ENCODE results near the gene RUBCN. TPM values are rescaled to one million over a fixed set of nuclear protein-coding genes. Genes with fewer than 3 reads are reported as not detected.

The RUBCN gene
- total and polyA plus RNA-seq, 10 of the 15 experiments (the other 5 are each of a cell fraction or from before 2014, with no cell fraction given), result 15.5 to 79.9 (median 40.4) TPM

- Histone ChIP-seq H4K20me1 (ENCODE audit: control insufficient read depth, insufficient read depth) (no peaks in the 10 kb centered on the region), H3K27ac (ENCODE audit: control insufficient read depth, insufficient read depth) (peak overlapping the region; percentile 95), H3K4me2 (ENCODE audit: control insufficient read depth, insufficient read depth) (peak overlapping the region; percentile 84), H3K9ac (ENCODE audit: control insufficient read depth, insufficient read depth, low read length) (peak overlapping the region; percentile 71), H3K36me3 (ENCODE audit: control insufficient read depth in 2 of 2, insufficient read depth in 2 of 2, low read length in 1 of 2) (peaks cover 6 to 19% of the 10 kb centered on the region in 2 experiments), H3K4me1 (ENCODE audit: control insufficient read depth, insufficient read depth, low read length) (peaks cover 45% of the 10 kb centered on the region), H2AFZ (ENCODE audit: control insufficient read depth, low read depth, low read length) (no peak overlapping the region), H3K79me2 (ENCODE audit: control insufficient read depth, insufficient read depth, low read length) (peaks cover 63% of the 10 kb centered on the region), H3K4me3 (peak overlapping the region; percentile 51), H3K27me3 (replicated peaks in 1 of 2; ENCODE audit: control insufficient read depth in 2 of 2, insufficient read depth in 2 of 2, low read length in 1 of 2) (no peaks in the 10 kb centered on the region), H3K9me3 (replicated peaks; ENCODE audit: control insufficient read depth, insufficient read depth, low read length) (no peaks in the 10 kb centered on the region)
- in situ Hi-C loops (cut with MboI) (no loop called here), intact Hi-C loops (cut with micrococcal nuclease; ENCODE audit: unreplicated experiment) (loop anchor here (1.0 to 5.0 kb wide), 3 partner anchors 22 to 79 kb away; partner anchors contain the start of gene LRCH3)
- TSS peak; percentile 72 for BruUV-seq (replicated peaks)
- ChIA-PET POLR2A (interaction anchor here (0.9 to 6.0 kb wide), 12 partner anchors 12 to 157 kb away, joined by 3 to 72 read pairs (median 6); partner anchors contain the start of genes BDH1 and RUBCN), SMC1A (ENCODE audit: uncharacterized antibody, unreplicated experiment) (interaction anchor here (0.6 to 8.1 kb wide), 20 partner anchors 9 to 193 kb away, joined by 3 to 163 read pairs (median 4); partner anchors contain the start of genes FYTTD1, LRCH3 and RUBCN), CTCF (interaction anchor here (0.6 to 5.1 kb wide), 11 partner anchors 12 to 682 kb away, joined by 3 to 37 read pairs (median 5); partner anchors contain the start of genes MELTF and RUBCN), RAD21 (ENCODE audit: unreplicated experiment) (interaction anchor here (0.9 to 5.8 kb wide), 14 partner anchors 12 to 89 kb away, joined by 3 to 59 read pairs (median 4); partner anchors contain the start of genes LRCH3 and RUBCN)
- peak; percentile 97 for DNase-seq (ENCODE audit: low read depth, low spot score)
- FAIRE-seq, result peak; percentile 99
- WGBS (ENCODE audit: insufficient coverage, insufficient replicate concordance, low lambda C conversion rate, missing lambda C conversion rate), result 1% methylated on average over 9 of the region's 9 CpGs
- peak; percentile 87 for ATAC-seq
- TF ChIP-seq ATF3 (IDR thresholded peaks at IDR 0.05; ENCODE audit: borderline replicate concordance, extremely low read depth, low read depth, low read length) (no peak), TBL1XR1 (IDR thresholded peaks at IDR 0.05; ENCODE audit: low read depth, low read length) (peak; percentile 89), FOXK2 (IDR thresholded peaks at IDR 0.05) (no peak), STAT1 (conservative IDR thresholded peaks at IDR 0.05) (no peak), SPI1 (IDR thresholded peaks at IDR 0.05; ENCODE audit: borderline replicate concordance, insufficient read depth, low read depth, low read length) (peak; percentile 97), KAT2A (conservative IDR thresholded peaks at IDR 0.05; ENCODE audit: control insufficient read depth, low read depth, low read length) (no peak), TAF1 (IDR thresholded peaks at IDR 0.05; ENCODE audit: borderline replicate concordance, low read depth, low read length) (peak; percentile 77; the same call in 1 of the 2 replicates), TARDBP (IDR thresholded peaks at IDR 0.05; ENCODE audit: borderline replicate concordance) (no peak), NR2F1 (conservative IDR thresholded peaks at IDR 0.05) (peak; percentile 72), POLR2A (IDR thresholded peaks at IDR 0.05; ENCODE audit: low read depth, low read length) (peak; percentile 63), CHD1 (IDR thresholded peaks at IDR 0.05; ENCODE audit: low read depth, low read length) (no peak), MEF2B (IDR thresholded peaks at IDR 0.05; ENCODE audit: partially characterized antibody, poor library complexity, severe bottlenecking) (peak; percentile 98), IRF3 (IDR thresholded peaks at IDR 0.05) (no peak), BRCA1 (IDR thresholded peaks at IDR 0.05; ENCODE audit: low read depth, low read length) (no peak), ASH2L (IDR thresholded peaks at IDR 0.05; ENCODE audit: borderline replicate concordance, low read depth) (0 out of 2 replicates have a peak, but pooled peaks have one; percentile 70)
- TF ChIP-seq, protein P1, sequence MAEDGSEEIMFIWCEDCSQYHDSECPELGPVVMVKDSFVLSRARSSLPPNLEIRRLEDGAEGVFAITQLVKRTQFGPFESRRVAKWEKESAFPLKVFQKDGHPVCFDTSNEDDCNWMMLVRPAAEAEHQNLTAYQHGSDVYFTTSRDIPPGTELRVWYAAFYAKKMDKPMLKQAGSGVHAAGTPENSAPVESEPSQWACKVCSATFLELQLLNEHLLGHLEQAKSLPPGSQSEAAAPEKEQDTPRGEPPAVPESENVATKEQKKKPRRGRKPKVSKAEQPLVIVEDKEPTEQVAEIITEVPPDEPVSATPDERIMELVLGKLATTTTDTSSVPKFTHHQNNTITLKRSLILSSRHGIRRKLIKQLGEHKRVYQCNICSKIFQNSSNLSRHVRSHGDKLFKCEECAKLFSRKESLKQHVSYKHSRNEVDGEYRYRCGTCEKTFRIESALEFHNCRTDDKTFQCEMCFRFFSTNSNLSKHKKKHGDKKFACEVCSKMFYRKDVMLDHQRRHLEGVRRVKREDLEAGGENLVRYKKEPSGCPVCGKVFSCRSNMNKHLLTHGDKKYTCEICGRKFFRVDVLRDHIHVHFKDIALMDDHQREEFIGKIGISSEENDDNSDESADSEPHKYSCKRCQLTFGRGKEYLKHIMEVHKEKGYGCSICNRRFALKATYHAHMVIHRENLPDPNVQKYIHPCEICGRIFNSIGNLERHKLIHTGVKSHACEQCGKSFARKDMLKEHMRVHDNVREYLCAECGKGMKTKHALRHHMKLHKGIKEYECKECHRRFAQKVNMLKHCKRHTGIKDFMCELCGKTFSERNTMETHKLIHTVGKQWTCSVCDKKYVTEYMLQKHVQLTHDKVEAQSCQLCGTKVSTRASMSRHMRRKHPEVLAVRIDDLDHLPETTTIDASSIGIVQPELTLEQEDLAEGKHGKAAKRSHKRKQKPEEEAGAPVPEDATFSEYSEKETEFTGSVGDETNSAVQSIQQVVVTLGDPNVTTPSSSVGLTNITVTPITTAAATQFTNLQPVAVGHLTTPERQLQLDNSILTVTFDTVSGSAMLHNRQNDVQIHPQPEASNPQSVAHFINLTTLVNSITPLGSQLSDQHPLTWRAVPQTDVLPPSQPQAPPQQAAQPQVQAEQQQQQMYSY (CRISPR knock-in tag; IDR thresholded peaks at IDR 0.05), result no peak
- TF ChIP-seq, protein P2, sequence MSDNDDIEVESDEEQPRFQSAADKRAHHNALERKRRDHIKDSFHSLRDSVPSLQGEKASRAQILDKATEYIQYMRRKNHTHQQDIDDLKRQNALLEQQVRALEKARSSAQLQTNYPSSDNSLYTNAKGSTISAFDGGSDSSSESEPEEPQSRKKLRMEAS (IDR thresholded peaks at IDR 0.05; ENCODE audit: low read depth, low read length), result no peak
Measured at GRCh38 chr3:197711973-197712707, 24.6 kb downstream of the RUBCN start.

All from GM12878 (cell line).